HG02571 (cell line): ENCODE data around the gene HLCS.
"Not testable (repeated sequence)": the region's sequence is repeated elsewhere in the genome, so short reads cannot be mapped to it uniquely, and the experiment has no call there.

Experiments
- ATAC-seq: cut with Tn5 transposase; IDR thresholded peaks from one replicate; pipeline ENCODE4 v1.9.1; 2021; ENCODE audit warnings: mild to moderate bottlenecking, moderate library complexity; ENCODE audit not compliant: unreplicated experiment

Gene HLCS

DNA sequence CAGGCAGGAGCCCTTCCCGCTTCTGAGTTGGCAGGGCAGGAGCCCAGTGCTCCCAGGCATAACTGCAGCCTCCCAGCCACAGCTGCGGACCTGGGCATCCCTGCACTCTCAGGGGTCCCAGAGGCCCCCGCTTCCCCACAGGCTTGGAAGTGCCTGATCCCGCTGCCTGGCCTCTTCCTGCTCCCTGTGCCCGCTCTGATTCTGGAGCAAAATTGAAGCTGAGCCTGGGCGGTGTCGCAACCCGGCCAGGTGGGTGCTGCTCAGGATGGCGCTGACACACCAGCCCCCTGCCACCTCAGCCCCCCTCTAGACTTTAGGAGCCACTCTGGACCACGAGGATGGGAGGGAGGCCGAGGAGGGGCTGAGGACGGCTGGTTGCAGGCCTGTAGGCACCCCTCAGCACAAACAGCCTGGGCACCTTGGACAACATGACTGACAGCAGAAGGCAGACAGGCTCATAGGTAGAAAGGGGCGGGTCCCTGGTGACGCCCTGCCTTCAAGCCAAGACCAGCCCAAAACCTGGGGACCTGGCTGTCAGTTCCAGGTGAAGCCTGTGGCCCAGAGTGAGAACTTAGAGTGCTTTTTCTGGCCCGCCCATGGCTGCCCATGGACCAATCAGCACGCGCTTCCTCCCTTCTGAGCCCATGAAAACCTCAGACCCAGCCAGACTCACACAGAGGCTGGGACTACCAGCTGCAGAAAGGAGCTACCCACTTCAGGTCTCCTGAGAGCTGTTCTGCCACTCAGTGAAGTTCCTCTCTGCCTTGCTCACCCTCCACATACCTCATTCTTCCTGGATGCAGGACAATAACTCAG is 7.2 kb downstream of the HLCS start:
- no peak for ATAC-seq

DNA sequence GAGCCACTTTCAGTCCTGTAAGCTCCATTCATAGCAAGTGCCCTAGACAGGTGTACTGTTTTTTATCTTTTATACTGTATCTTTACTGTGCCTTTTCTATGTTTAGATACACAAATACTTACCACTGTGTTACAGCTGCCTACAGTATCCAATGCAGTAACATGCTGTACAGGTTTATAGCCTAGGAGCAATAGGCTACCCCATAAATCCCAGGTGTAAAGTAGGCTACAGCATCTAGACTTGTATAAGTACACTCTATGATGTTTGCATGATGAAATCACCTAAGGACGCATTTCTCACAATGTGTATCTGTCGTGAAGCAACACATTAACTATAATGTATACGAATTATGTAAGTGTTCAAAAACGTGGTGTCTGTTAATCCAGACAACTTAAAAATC is 10.7 kb downstream of the HLCS start:
- ATAC-seq = no peak

DNA sequence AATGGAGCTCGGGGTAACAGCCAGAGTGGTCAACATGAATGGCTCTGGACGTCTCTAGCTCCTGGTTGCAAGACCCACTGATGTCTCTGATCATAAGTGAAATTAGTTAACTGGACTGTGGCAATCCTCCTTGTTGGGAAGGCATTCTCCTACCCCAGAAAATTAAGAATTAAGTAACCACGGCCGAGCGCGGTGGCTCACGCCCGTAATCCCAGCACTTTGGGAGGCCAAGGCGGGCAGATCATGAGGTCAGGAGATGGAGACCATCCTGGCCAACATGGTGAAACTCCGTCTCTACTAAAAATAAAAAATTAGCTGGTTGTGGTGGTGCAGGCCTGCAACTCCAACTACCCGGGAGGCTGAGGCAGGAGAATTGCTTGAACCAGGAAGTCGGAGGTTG is 14.1 kb downstream of the HLCS start:
- not testable (repeated sequence) for ATAC-seq

DNA sequence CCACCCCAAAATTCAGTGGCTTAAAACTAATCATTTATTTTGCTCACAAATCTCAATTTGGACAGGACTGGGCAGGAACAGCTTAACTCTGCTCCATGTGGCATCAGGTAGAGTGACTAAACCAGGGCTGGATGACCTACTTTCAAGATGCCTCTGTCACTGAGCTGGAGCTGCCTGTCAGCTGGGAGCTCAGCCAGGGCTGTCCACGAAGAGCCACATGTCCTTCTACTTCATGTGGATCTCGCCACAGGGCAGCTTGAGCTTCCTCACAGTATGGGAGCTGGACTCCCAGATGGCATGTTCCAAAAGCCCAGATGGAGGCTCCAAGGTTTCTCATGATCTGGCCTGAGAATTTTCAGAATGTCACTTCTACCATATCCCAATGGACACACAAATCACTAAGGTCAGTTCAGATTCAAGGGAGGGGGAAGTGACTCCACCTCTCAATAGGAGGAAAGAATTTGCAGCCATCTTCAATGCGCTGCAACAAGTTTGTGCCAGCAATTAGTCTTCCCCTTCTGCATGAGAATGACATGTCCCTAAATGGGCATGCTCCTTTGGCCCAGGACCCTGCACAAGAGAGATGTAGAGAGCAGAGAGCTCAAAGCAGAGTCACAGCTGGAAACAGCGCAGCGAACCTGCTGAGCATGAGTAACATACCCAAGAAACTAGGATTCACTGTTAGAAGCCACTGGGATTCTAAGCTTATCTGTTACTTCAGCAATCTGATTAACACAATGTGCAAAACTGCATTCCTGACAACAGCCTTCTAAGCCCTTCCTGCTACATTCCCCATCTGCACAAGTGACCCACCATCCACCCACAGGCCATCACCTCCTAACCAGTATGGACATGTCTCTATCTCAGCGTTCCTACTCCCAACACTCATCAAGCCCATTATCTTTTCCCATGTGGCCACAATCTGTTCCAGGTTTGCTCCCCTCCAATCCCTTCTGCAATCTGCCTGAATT is 17.0 kb downstream of the HLCS start:
- no peak for ATAC-seq

DNA sequence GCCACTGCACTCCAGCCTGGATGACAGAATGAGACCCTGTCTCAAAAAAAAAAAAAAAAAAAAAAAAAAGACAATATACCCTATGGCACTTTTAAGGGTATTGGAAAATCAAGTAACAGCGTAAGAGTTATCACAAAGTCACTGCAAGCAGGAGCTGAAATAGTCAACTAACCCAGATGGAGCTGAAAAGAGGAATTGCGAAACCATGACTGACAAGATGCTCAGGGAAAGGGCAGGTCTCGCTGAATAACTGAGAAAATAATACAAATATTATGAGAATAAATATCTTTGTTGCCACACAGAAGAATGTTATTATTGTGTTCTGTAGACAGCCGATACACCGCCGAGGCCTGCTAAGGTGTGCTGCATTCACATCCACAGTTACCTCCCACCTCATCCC is 17.8 kb downstream of the HLCS start:
- no peak for ATAC-seq

DNA sequence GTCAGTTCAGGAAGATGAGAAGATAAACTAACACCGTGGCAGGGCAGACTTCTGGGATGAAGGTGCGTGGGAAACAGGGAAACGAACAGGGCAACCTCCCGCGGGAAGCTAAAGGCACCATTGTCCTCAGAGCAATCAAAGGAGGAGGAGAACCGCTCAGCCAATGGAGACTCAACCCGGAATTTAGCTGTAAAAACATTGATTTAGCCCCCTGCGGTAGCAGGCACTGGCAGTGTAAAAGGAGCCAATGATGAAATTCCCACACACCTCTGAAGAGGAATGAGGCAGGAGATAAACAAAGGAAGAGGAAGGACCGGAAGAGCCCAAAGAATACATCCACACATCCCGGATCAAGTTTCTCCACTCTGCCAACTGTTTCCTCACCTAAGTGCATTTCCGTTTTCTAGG is 19.5 kb downstream of the HLCS start:
- ATAC-seq = no peak

DNA sequence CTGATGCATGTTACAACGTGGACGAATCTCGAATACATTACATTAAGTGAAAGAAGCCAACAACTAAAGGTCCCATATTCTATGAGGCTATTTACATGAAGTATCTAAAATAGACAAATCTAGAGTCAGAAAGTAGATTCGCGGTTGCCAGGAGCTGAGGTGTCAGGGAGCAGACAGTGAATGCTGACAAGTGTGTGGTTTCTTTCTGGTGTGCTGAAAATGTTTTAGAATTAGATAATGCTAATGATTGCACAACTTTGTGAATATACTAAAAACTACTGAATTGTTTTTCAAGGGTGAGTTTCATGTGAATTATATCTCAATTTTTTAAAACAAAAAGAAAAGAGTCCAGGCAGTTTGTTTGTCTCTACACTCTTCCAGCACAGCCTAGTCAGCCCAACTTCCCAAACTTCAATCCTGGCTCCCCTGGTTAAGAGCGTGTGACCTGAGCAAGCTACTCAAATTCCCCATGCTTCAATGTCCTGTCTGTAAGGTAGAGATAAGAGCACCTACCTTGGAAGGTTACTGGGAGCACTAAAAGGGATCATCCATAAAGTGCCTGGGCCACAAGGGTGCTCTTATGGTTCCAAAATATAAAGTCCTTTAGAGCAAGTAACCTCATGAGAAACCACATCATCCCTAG is 20.9 kb downstream of the HLCS start:
- no peak for ATAC-seq

DNA sequence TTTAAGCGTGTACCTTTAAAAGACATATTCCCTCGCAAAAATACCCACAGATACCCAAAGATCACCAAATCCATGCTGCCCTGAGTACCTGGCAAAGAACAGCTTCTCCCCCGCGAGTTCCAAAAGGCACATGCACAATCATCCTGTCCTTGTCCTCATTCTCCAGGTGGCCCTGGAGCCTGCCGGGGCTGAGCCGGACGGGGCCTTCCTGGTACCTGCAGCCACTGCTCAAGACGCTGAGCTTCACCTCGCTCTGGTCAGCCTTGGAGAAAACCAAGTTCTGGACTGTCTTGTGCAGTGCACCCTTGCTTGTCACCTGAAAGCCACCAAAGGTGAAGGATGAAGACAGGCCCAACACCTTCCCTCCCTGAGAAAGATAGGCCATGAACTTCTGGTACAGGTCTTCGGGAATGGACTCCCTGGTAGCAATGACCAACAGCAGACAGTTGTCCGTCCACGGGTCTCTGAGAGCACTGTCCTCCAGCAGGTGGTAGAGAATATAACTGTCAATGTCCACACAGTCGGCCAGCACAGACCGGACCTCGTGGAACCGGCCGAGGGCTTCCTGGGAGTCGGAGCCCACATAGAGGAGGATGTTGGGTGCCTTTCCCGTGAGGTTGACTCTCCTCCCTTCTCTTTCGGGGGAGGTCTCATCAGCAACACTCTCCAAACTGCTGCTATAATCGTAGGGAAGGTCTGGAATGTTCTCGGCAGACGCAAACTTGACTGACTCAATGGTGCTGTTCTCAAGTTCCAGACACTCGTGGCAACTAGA is 29.9 kb downstream of the HLCS start:
- no peak for ATAC-seq

DNA sequence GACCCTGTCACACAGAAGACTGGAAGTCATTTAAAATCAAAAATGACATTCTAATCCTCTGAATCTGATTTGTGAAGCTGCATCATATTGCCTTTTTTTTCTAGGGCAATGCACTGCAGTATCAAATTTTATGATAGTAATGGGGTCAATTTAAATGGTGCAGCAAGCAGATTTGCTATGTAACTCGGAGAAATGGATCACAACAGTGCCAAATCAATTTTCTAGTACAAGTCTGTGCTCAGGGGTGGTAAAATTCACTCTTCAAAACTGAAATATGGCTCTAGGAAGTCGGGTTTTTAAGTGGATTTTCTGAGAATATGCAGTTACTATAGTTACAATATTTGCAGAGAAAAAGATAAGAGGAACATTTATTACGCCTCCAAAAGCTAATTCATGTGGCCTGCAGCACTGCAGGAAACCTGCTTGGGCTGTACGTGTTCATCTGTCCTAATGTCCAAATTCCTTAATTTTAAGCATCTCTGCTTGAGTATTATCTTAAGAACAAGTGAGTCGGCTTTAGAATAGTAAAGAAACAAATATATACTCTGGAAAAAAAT is 31.5 kb downstream of the HLCS start:
- ATAC-seq = no peak

DNA sequence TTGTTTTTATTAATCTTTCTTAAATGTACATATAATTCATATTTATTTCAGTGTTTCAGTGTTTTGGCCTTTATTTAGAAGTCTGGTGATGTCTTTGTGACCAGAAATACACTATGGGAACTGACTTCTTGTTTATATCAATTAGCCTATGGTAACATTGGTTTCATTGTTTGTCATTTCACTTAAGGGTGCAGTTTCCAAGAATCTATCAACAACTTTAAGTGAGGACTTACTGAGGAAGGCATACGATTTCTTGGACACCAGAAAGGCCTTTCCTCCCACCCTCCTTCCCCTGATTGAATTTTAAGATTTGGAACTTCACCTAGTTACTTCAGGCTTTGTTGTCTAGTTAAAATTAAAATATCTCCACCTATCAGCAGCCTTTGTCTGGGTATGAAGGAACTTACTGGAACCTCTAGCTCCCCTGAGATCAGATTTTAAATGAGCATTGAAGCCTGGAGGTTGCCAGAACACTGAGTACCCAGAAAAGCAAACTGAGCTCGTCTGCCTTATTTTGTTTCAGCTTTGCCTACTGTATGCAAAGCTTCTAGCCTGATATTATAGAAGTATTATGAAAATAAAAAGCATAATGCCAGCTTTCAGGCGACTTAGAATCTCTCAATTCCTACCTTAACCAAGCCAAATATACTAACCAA is 34.2 kb downstream of the HLCS start:
- ATAC-seq = no peak

DNA sequence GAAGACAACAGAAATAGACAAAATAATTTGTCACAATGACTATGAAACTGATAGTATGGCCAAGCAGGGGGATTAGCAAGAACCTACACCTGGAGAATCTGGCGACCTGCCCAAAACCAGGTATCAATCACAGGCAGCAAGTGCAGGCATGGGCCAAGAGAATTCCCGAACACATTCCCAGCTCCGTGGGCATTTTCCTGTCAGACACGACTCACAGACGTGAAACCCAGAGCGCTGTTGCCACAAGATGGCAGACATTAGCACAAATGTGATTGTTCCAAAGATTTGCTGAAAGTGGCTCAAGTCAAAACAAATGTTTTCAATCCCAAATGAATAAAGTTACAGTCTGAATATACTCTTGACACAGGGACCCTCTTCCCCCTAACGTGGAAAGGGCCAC is 36.8 kb downstream of the HLCS start:
- no peak for ATAC-seq

DNA sequence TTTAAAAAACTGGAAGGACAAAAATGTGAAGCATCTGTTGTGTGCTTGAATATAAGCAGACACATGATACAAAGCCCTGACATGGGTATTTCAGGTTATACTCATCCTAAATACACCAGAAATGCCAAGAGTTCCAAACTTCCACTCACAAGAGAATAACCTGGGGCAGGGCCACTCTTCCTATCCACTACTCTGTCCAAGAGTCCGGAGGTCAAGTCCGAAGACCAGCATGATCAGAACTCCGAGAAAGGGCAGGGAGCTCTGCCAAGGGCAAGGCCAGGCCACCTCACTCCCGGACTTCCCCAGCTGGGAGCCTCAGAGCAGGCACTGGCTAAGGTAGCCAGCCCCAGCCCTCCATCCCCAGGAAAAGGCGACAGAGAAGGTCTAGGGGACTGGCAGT is 37.5 kb downstream of the HLCS start:
- no peak for ATAC-seq

DNA sequence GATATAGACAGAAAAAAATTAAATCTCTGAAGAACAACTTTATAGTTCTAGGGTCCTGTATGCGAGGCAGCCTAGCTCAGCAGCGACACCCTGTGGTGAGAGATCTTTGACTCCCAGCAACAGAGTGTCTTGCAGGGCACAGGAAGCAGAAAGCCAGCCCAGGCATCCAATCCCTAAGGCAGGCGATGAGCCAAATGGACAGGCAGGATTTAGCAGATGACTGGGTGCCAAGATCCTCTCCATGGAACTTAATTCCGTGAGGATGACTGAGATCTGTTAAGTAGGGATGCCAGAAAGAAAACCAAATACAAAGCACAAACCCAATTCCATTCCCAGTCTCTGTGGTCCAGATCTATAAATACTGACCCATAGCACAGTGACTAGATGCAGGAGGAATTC is 38.8 kb downstream of the HLCS start:
- ATAC-seq = no peak

DNA sequence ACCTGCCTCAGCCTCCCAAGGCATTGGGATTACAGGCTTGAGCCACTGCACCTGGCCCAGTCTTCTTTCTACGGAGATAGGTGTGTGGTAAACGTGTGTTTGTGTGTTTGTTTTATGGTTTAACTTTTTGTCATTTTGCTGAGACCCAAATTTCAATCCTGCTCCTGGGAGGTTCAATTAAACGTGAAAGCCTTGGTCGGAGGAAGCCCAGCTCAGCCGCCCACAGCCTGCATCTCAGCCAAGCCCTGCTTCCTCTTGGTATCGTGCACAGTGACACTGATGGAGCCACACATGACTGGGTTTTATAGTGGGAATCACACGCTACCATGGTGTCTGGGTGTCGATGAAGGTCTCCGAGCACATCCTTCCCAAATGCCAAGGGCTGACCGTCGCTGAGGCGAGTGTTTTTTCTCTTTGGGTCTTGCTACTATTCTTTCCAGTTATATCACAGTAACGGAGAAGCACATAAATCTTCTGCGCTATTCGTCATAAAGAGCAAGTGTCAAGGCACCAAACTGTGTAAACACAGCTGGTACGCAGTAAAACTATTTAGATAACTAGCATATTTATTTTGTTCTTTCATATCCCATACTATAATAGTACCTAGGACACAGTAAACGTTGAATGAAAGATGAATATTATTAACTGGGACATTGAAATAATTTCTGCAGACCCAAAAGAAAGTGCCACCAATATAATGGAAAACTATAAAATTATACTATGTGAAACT is 39.3 kb downstream of the HLCS start:
- ATAC-seq = no peak

DNA sequence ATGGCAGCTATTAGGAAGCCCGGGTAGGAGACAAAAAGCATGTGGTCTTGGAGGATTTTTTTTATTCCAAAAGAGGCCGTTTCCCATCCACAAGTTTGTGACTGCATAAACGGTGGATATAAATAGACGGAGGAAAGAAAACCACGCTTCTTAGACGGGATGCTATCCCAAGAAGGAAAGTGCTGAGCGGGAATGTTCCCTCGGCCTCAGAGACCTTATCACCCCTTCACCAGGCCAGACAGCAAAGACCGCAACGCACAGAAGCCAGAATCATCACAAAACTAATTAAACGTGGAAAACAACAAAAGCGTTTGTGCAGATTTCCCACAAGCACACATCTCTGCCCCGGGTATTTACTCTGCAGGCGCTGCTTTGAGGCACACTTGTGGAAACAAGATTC is 43.2 kb downstream of the HLCS start:
- ATAC-seq = no peak

DNA sequence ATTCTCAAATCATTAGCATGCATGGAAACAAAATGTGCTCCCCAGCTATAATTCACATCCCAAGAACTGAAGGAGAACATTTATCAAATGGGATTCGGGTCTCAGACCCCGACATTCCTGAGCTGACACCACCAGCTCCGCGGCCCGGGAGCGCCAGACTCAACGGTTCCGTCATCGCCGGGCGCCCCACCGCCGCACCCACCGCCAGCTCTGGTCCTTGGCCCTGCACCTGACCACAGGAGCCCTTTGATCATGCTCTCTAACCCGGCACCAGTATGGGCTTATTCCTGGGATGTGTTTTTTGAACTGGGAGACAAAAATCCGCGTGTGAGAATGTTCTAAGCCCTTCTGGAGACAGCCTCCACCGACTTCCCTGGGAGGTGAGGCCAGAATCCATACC is 43.6 kb downstream of the HLCS start:
- no peak for ATAC-seq

DNA sequence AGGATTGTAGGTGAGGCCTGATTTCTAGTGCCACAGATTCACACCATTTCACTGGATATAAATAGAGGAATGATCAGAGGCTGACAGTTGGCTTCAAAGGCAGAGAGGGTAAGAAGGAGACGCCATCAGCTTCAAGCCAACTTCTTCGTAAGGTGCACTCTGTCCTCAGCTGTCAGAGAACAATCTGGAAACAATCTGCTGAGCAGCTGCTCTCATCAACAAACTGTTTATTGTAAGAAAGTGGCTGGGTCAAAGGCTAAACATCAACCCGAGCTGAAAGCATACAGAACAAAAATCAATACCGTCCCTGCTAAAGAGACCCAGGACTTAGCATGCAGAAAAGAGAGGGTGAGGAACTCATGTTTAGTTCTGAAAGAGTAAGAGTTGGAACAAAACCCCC is 48.2 kb downstream of the HLCS start:
- no peak for ATAC-seq

DNA sequence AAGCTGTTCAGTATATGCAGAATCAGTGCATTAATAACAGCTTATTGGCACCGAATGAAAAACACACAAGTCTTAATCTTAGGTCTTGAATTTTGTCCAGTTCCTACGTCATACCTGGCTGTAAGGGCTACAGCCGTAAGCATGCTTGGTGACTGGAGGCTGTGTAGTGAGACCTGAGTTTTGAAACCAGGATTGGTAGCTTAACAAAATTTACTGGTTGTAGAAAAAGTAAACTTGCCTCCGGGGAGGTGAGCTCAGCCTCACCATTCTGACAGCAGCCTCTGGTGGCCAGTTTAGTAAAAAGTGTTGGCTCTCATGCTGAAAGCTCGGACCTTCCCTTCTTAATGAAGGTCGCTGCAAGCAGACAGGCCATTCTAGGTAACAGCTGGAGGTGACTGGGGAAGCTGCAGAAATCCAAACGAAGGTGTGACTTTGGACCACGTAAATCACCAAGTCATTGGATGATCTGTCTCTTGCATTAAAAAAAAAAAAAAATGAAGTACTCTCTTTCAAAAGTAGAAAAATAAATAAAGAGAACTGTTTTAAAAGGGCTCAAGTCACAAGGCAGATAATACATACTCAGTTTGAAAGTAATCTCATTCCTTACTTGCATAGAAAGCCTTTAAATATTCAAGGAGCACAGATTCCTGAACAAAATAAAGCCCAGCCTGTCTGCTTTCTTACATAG is 48.9 kb downstream of the HLCS start:
- no peak for ATAC-seq

DNA sequence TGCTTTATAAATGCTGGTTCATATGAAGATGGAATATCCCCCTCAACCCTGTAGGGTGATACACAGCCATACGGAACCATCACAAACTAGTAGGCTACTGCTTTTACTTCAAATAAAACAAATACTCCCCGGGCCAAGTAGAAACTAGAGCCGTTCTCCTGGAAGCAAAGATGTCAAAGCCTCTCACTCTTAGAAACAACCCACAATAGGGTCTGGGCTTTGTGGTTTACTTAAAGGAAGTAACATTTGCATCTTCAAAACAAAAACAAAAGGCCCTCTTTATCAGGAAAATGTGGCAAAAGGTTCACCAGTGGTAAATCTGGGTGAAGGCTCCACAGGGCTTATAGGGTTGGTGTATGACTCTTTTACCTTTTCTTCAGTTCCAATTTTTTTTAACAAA is 49.8 kb downstream of the HLCS start:
- no peak for ATAC-seq
